OCI-LY1 (cell line): Measurements from ENCODE around the gene EDEM1.

Source experiments
- EZH2 ChIP-seq: fragments of 200-600 bp; sonication (generic), shearing (Covaris generic); IDR thresholded peaks from 2 replicates; pipeline ENCODE4 v1.8.0; 2017; ENCODE audit warnings: borderline replicate concordance, mixed run types, mild to moderate bottlenecking, antibody characterized with exemption, low read length, moderate library complexity, mixed read lengths
- TF ChIP-seq, protein P1 (sequence below): fragments of 200-600 bp; sonication (generic), shearing (Covaris generic); IDR thresholded peaks from 2 replicates; pipeline ENCODE4 v1.5.1; 2017; ENCODE audit warnings: mild to moderate bottlenecking, antibody characterized with exemption, low read length, moderate library complexity, mixed read lengths

DNA sequence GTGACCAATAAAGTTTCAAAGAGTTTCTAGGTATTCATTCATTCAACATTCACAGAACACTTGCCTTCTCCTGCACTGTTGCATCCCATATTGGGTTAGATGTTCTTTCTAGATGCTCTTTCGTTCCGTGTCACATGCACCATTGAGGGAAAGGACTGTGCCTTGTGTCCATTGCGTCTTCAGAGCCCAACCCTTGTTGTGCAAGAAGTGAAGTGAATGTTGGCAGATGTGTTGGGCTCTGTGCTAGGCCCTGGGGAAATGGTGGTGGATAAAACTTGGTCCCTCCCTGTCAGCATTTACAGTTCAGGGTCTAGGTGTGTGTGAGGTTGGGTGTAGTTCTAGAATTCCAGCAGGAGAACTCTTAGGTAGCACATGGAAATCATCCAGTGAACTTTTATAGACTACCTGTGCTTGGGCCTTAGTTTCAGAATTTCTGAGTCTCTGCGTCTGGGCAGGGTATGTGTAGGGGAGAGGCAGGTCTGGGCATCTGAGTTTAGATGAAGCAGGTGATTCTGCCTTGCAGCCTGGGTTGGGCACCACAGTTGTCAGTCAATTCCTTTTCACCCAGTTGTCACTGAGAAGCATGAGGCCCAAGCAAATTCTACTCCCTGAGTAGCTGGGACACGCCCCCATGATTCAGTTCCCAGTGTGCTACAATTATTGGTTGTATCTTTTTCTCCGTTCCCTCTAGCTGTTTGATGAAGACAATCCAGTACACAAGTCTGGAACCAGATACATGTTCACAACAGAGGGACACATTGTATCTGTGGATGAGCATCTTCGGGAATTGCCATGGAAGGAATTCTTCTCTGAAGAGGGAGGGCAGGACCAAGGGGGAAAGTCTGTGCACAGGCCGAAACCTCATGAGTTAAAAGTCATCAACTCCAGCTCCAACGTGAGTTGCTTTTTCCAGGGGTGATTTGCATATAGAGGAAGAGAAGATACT is 25.4 kb downstream of the EDEM1 start:
- TF ChIP-seq, protein P1, sequence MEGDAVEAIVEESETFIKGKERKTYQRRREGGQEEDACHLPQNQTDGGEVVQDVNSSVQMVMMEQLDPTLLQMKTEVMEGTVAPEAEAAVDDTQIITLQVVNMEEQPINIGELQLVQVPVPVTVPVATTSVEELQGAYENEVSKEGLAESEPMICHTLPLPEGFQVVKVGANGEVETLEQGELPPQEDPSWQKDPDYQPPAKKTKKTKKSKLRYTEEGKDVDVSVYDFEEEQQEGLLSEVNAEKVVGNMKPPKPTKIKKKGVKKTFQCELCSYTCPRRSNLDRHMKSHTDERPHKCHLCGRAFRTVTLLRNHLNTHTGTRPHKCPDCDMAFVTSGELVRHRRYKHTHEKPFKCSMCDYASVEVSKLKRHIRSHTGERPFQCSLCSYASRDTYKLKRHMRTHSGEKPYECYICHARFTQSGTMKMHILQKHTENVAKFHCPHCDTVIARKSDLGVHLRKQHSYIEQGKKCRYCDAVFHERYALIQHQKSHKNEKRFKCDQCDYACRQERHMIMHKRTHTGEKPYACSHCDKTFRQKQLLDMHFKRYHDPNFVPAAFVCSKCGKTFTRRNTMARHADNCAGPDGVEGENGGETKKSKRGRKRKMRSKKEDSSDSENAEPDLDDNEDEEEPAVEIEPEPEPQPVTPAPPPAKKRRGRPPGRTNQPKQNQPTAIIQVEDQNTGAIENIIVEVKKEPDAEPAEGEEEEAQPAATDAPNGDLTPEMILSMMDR = no peak
- TF ChIP-seq EZH2 = no peak
